Mucosa of descending colon (tissue), 3 donors: Measurements from ENCODE around the gene GPR157. TPM values are rescaled to one million over a fixed set of nuclear protein-coding genes. Genes with fewer than 3 reads are reported as not detected.

Experiments
- ATAC-seq: fragments of 200-7000 bp; cut with Tn5 transposase; one replicate; pipeline ENCODE4 v1.9.1; 2020; ENCODE audit warnings: mild to moderate bottlenecking, moderate library complexity
- DNase-seq, 3 donors: peaks; one replicate each; pipeline ENCODE4 v3.0.0-alpha.2; 2020
- H3K36me3 ChIP-seq: fragments of 200-600 bp; one replicate; pipeline ENCODE4 v1.8.0; 2021; ENCODE audit warnings: low read depth, mild to moderate bottlenecking
- H3K4me1 ChIP-seq: fragments of 200-600 bp; one replicate; pipeline ENCODE4 v1.8.0; 2021; ENCODE audit warnings: low read depth, mild to moderate bottlenecking
- H3K4me3 ChIP-seq: fragments of 200-600 bp; one replicate; pipeline ENCODE4 v1.8.0; 2021; ENCODE audit warnings: mild to moderate bottlenecking
- H3K9me3 ChIP-seq: fragments of 200-600 bp; one replicate; pipeline ENCODE4 v1.8.0; 2021; ENCODE audit warnings: mild to moderate bottlenecking
- intact Hi-C, 2 donors: fragments of 100-400 bp; cut with DNase I in 1 of 2; cut with micrococcal nuclease in 1 of 2; formaldehyde crosslinking; loops; one replicate each; pipeline versions ENCODE4 v1.11.0 to v1.11.1; 2022; cut with DNase I, micrococcal nuclease
- total RNA-seq, 3 donors: library from RNA; stranded (reverse); fragmentation: NEBNext Ultra II Directional in 2 of 3; extraction: Animal tissue kit (Norgen Biotek cat#: 25700) in 2 of 3; gene quantifications; one replicate each; pipeline versions ENCODE4 v1.2.1 to v1.2.4, GENCODE V29; 2021 to 2023
- TF ChIP-seq, protein P1 (sequence below): fragments of 200-600 bp; IDR thresholded peaks from one replicate; pipeline ENCODE4 v1.8.0; 2022; ENCODE audit warnings: antibody characterized with exemption, mild to moderate bottlenecking
- donor health status: DM: no; HTN: no; CAD: no; lungs with moderate emphysema.
- donor health status: DM: no; HTN: no; CAD: no.
- donor health status: DM: no; HTN: yes; CAD: no.

GPR157 gene
- total RNA-seq, 3 donors from 2014 or later = 7.0 to 8.7 (median 8.1) TPM

DNA sequence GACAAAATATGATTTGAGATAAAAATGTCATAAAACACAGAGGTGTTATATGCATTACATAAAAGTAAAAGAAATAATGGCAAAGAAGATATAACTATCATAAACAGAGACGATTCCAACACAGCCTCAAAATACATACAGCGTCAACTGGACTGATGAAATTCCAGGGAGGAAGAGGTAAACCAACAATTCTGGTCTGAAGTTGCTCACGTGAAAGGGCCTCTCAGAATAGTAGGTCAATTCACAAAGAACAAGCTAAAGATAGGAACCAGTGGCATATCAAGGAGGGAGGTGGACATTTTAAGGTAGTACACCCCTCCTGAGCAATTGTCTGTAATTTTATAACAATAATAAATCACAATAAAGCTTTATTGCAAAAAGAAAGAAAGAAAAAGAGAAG is 78.1 kb downstream of the GPR157 start:
- TF ChIP-seq, protein P1, sequence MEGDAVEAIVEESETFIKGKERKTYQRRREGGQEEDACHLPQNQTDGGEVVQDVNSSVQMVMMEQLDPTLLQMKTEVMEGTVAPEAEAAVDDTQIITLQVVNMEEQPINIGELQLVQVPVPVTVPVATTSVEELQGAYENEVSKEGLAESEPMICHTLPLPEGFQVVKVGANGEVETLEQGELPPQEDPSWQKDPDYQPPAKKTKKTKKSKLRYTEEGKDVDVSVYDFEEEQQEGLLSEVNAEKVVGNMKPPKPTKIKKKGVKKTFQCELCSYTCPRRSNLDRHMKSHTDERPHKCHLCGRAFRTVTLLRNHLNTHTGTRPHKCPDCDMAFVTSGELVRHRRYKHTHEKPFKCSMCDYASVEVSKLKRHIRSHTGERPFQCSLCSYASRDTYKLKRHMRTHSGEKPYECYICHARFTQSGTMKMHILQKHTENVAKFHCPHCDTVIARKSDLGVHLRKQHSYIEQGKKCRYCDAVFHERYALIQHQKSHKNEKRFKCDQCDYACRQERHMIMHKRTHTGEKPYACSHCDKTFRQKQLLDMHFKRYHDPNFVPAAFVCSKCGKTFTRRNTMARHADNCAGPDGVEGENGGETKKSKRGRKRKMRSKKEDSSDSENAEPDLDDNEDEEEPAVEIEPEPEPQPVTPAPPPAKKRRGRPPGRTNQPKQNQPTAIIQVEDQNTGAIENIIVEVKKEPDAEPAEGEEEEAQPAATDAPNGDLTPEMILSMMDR = no peak
- no peaks in the 10 kb centered on the region for H3K36me3 ChIP-seq
- ATAC-seq (no peak), DNase-seq (no peak)
- H3K4me3 ChIP-seq = no peak overlapping the region
- H3K4me1 ChIP-seq = peaks cover 11% of the 10 kb centered on the region
- intact Hi-C loops = no loop called here
- no peaks in the 10 kb centered on the region for H3K9me3 ChIP-seq

Other genes starting within 250 kb of the GPR157 start
- not detected for gene CA6, start 183.2 kb downstream of the GPR157 start, total RNA-seq
- gene SLC2A7, start 102.7 kb downstream of the GPR157 start, total RNA-seq = not detected
- 10 to 100 TPM in 1 of 3 donors, 1 to 10 TPM in 2; 4.4 to 34.5 (median 7.8) TPM for gene SLC2A5, start 59.5 kb downstream of the GPR157 start, total RNA-seq
- 10 to 100 TPM; 27.6 to 35.3 (median 31.9) TPM for gene H6PD, start 105.7 kb upstream of the GPR157 start, total RNA-seq
- 10 to 100 TPM; 22.1 to 35.5 (median 26.1) TPM for gene SPSB1, start 163.8 kb upstream of the GPR157 start, total RNA-seq